Measurements from ENCODE around the gene MFSD1. TPM values are rescaled to one million over a fixed set of nuclear protein-coding genes. Genes with fewer than 3 reads are reported as not detected.

The MFSD1 gene
- total and polyA plus RNA-seq, 2 experiments from 2014 or later = 4.3 to 28.4 TPM

DNA sequence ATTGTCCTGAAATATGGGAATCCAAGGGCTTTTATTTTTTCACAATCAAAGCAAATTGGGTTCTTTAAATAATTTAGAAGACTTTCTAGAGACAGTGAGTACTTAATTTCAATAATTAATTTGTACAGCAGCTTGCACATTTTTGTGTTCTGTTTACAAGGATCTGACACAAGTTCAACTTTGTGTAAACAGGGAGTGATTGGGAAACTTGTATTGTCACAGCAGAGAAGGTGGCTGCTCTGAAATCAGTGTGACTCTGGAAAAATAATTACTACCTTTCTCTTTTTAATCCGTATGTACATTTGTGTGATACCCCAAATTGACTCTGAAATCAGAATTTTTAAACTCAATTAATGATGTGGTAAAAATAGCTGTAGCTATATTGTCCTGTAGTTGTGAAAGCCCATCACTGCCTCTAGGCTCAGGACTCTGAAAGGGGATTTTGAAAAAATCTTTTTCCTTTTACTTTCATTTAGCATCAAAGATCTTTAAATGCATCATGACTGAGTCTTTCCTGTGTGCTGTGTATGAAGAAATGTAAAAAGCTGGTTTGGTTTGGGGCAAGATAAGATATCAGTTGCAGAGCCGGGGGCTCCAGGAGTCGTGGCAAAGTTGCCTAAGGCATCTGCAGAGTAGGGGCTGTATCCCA lies 45.1 kb downstream of the MFSD1 start (continued):
- TF ChIP-seq, protein P1, sequence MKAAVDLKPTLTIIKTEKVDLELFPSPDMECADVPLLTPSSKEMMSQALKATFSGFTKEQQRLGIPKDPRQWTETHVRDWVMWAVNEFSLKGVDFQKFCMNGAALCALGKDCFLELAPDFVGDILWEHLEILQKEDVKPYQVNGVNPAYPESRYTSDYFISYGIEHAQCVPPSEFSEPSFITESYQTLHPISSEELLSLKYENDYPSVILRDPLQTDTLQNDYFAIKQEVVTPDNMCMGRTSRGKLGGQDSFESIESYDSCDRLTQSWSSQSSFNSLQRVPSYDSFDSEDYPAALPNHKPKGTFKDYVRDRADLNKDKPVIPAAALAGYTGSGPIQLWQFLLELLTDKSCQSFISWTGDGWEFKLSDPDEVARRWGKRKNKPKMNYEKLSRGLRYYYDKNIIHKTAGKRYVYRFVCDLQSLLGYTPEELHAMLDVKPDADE (IDR thresholded peaks at IDR 0.05) = no peak
- TF ChIP-seq STAT1 (IDR thresholded peaks at IDR 0.05; ENCODE audit: unreplicated experiment) = no peak
- TF ChIP-seq EZH2phosphoT487 (IDR thresholded peaks at IDR 0.05; ENCODE audit: unreplicated experiment) = no peak
- no peak for TF ChIP-seq CREB1 (CRISPR knock-in tag; IDR thresholded peaks at IDR 0.05; ENCODE audit: low read depth)
- TF ChIP-seq NANOG (IDR thresholded peaks at IDR 0.05; ENCODE audit: borderline replicate concordance) = no peak
- no peak for TF ChIP-seq ZNF114 (CRISPR knock-in tag; IDR thresholded peaks at IDR 0.05)
- no peak for TF ChIP-seq EZH2 (IDR thresholded peaks at IDR 0.05; ENCODE audit: low read depth, unreplicated experiment)
- TF ChIP-seq JUNB (IDR thresholded peaks at IDR 0.05; ENCODE audit: unreplicated experiment) = no peak

DNA sequence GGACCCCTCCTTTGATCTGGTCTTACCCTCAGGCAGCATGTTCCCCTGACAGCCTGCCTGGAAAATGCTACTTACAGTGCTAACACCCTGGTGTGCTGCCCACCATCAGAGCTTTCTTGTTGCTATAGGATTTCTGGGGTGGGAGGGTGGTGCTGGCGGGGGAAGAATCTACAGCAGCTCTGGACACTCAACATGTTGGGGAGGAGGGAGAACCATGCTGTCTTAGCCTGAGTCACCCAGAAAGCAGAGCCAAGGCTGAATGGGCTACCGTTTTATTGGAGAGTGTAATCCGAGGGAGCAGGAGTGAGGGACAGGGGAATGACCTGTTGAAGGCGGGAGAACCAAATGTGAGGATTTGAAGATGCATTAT lies 45.6 kb downstream of the MFSD1 start:
- DNase-seq (ENCODE audit: low spot score) (no peak), ATAC-seq (no peak; the same call in 2 of the 3 replicates)
- no peaks in the 10 kb centered on the region for H3K9me3 Mint-ChIP-seq
- no peak overlapping the region for H3K4me3 ChIP-seq
- H3K4me3 Mint-ChIP-seq = no peak overlapping the region
- H3K27me3 ChIP-seq (ENCODE audit: insufficient read depth) = no peaks in the 10 kb centered on the region
- no peaks in the 10 kb centered on the region for H3K4me1 ChIP-seq (ENCODE audit: insufficient read depth)
- no peaks in the 10 kb centered on the region for H3K36me3 Mint-ChIP-seq (ENCODE audit: low read depth)
- peaks cover 3% of the 10 kb centered on the region for H3K27me3 Mint-ChIP-seq (ENCODE audit: insufficient read depth, low read depth, poor library complexity)
- no peak overlapping the region for H3K27ac Mint-ChIP-seq
- no peak overlapping the region for H3K27ac ChIP-seq (ENCODE audit: low read depth)
- H3K4me1 Mint-ChIP-seq = no peaks in the 10 kb centered on the region; the same call in 2 of the 3 replicates
- no peaks in the 10 kb centered on the region for H4K20me1 ChIP-seq (replicated peaks; ENCODE audit: insufficient read depth)
- no peaks in the 10 kb centered on the region for H3K9me2 ChIP-seq (ENCODE audit: insufficient read depth)
- H3K4me2 ChIP-seq = no peak overlapping the region
- no peak for TF ChIP-seq ZNF331 (CRISPR knock-in tag; IDR thresholded peaks at IDR 0.05; ENCODE audit: low read depth)
- TF ChIP-seq STAT1 (IDR thresholded peaks at IDR 0.05; ENCODE audit: unreplicated experiment) = no peak
- TF ChIP-seq EZH2phosphoT487 (IDR thresholded peaks at IDR 0.05; ENCODE audit: unreplicated experiment) = no peak
- H2AFZ ChIP-seq = no peak overlapping the region
- no peaks in the 10 kb centered on the region for H3K36me3 ChIP-seq (ENCODE audit: insufficient read depth)
- no peaks in the 10 kb centered on the region for H3K79me2 ChIP-seq (replicated peaks; ENCODE audit: insufficient read depth)
- H3F3A ChIP-seq (replicated peaks; ENCODE audit: low read depth) = no peaks in the 10 kb centered on the region

DNA sequence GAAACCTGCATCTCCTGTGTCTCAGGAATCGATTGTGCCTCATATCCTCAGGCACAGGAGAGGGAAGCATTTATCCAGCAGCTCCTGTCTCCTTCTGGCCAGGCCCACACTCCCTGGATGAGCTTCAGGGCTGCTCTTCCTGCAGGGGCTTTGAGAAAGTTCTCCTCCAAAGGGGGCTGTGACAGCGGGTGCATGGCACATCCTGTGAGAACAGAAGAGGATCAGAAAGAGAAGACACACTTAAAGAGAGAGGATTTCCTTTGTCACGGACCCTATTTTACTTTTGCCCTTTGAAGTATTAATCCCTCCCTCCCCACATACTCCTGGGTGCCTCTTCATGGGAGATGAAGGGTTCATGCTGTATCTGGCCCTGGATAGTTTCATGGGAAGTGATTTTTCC lies 46.0 kb downstream of the MFSD1 start:
- no peaks in the 10 kb centered on the region for H4K20me1 ChIP-seq (replicated peaks; ENCODE audit: insufficient read depth)
- H3K4me3 ChIP-seq = no peak overlapping the region
- no peaks in the 10 kb centered on the region for H3K9me2 ChIP-seq (ENCODE audit: insufficient read depth)
- H3K27me3 ChIP-seq (ENCODE audit: insufficient read depth) = no peaks in the 10 kb centered on the region
- no peak for DNase-seq (ENCODE audit: low spot score)
- no peaks in the 10 kb centered on the region for H3K9me3 Mint-ChIP-seq
- H3F3A ChIP-seq (replicated peaks; ENCODE audit: low read depth) = no peaks in the 10 kb centered on the region
- no peaks in the 10 kb centered on the region for H3K4me1 ChIP-seq (ENCODE audit: insufficient read depth)
- H3K27me3 Mint-ChIP-seq (ENCODE audit: insufficient read depth, low read depth, poor library complexity) = peaks cover 3% of the 10 kb centered on the region
- no peak overlapping the region for H3K4me3 Mint-ChIP-seq
- no peak overlapping the region for H3K4me2 ChIP-seq
- H3K36me3 Mint-ChIP-seq (ENCODE audit: low read depth) = no peaks in the 10 kb centered on the region
- no peaks in the 10 kb centered on the region for H3K36me3 ChIP-seq (ENCODE audit: insufficient read depth)
- H3K4me1 Mint-ChIP-seq = no peaks in the 10 kb centered on the region; the same call in 2 of the 3 replicates
- no peaks in the 10 kb centered on the region for H3K79me2 ChIP-seq (replicated peaks; ENCODE audit: insufficient read depth)
- no peak overlapping the region for H2AFZ ChIP-seq
- no peak overlapping the region for H3K27ac Mint-ChIP-seq
- ATAC-seq = no peak
- no peak overlapping the region for H3K27ac ChIP-seq (ENCODE audit: low read depth)
- TF ChIP-seq ZNF331 (CRISPR knock-in tag; IDR thresholded peaks at IDR 0.05; ENCODE audit: low read depth) (no peak), POLR2AphosphoS5 (IDR thresholded peaks at IDR 0.05; ENCODE audit: low read depth) (no peak), STAT1 (IDR thresholded peaks at IDR 0.05; ENCODE audit: unreplicated experiment) (no peak), NANOG (IDR thresholded peaks at IDR 0.05; ENCODE audit: borderline replicate concordance) (no peak), EZH2 (IDR thresholded peaks at IDR 0.05; ENCODE audit: low read depth, unreplicated experiment) (no peak), JUNB (IDR thresholded peaks at IDR 0.05; ENCODE audit: unreplicated experiment) (no peak), CREB1 (CRISPR knock-in tag; IDR thresholded peaks at IDR 0.05; ENCODE audit: low read depth) (no peak)
- TF ChIP-seq, protein P2, sequence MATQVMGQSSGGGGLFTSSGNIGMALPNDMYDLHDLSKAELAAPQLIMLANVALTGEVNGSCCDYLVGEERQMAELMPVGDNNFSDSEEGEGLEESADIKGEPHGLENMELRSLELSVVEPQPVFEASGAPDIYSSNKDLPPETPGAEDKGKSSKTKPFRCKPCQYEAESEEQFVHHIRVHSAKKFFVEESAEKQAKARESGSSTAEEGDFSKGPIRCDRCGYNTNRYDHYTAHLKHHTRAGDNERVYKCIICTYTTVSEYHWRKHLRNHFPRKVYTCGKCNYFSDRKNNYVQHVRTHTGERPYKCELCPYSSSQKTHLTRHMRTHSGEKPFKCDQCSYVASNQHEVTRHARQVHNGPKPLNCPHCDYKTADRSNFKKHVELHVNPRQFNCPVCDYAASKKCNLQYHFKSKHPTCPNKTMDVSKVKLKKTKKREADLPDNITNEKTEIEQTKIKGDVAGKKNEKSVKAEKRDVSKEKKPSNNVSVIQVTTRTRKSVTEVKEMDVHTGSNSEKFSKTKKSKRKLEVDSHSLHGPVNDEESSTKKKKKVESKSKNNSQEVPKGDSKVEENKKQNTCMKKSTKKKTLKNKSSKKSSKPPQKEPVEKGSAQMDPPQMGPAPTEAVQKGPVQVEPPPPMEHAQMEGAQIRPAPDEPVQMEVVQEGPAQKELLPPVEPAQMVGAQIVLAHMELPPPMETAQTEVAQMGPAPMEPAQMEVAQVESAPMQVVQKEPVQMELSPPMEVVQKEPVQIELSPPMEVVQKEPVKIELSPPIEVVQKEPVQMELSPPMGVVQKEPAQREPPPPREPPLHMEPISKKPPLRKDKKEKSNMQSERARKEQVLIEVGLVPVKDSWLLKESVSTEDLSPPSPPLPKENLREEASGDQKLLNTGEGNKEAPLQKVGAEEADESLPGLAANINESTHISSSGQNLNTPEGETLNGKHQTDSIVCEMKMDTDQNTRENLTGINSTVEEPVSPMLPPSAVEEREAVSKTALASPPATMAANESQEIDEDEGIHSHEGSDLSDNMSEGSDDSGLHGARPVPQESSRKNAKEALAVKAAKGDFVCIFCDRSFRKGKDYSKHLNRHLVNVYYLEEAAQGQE (IDR thresholded peaks at IDR 0.05; ENCODE audit: unreplicated experiment) = no peak

Measured in GM23338 (cell line).